Renal cortex interstitium (tissue), 11 donors: ENCODE results near the gene PLAU. TPM values are rescaled to one million over a fixed set of nuclear protein-coding genes. Genes with fewer than 3 reads are reported as not detected.
"Not testable (repeated sequence)": the region's sequence is repeated elsewhere in the genome, so short reads cannot be mapped to it uniquely, and the experiment has no call there.

Experiments used
- DNase-seq, 11 donors: peaks; one replicate each; pipeline ENCODE4 v3.0.0-alpha.2; 2013; ENCODE audit warnings: low read depth in 9 of 11, low spot score in 4 of 11; ENCODE audit errors: extremely low read depth in 1 of 11
- polyA plus RNA-seq, 3 donors: library from polyadenylated mRNA; unstranded; fragments of 120-200 nt; gene quantifications; one replicate each; pipeline ENCODE4 v1.2.1, GENCODE V29; 2013; ENCODE audit not compliant: insufficient read length in 3 of 3

PLAU gene
- polyA plus RNA-seq, 3 donors: 14.8 to 30.2 (median 15.6) TPM

GRCh38 chr10:73873838-73874215 lies 37.1 kb upstream of the PLAU start:
- DNase-seq: no peak

DNA sequence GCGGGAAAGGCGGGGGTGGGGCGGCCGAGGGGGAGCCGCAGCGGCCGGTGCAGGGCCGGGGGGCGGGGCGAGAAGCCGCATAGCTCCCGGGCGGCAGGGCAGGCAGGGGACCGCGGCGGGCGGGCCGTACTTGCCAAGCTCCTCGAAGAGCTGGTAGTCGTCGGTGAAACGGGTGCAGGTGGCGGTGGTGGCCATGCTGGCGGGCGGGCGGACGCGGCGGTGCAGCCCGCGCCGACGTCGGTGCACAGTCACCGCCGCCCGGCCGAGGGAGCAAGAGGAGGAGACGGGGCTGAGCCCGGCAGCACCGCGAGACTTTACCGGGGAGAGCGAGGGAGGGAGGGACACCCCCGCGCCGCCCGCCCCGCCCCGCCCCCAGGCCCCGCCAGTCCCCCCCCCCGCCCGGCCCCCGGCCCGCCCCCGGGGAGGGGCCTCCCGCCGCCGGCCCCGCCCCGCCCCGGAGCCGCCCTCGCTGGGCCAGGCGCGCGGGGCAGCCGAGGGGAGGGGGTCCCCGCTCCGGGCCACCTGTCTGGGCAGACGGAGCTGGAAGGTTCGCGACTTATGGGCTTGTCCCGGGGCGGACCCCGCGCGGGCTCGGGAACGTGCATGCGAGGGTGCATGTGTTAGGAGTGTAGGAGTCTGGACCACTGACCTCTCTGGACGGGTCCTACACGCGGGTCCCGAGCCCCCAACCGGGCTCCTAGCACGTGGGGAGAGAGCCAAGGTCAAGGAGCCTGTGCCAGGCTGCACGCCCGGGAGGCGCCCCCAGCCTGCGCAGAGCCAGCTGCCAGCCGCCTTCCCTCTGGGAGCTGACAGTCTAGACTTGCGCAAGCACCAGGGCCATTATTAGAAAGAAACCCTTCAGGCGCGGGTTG lies 36.4 kb upstream of the PLAU start, which contains the start of gene CAMK2G:
Gene CAMK2G (minus strand): TSS at position 289 of the 872 bp plus-strand sequence. CDS start 94 bp downstream, at position 195.
- peak in 7 of 11 donors; percentile 42 to 67 (median 55) for DNase-seq

- no peak for DNase-seq
Observed at GRCh38 chr10:73875139-73875475, 35.8 kb upstream of the PLAU start.

GRCh38 chr10:73876157-73876556 lies 34.8 kb upstream of the PLAU start:
- DNase-seq: no peak

- DNase-seq: no peak
Observed at GRCh38 chr10:73876566-73876965, 34.4 kb upstream of the PLAU start.

- no peak for DNase-seq
Observed at GRCh38 chr10:73876971-73877370, 34.0 kb upstream of the PLAU start.

GRCh38 chr10:73877533-73878160 lies 33.3 kb upstream of the PLAU start:
- DNase-seq: no peak

- DNase-seq: no peak
Observed at GRCh38 chr10:73878365-73878764, 32.6 kb upstream of the PLAU start.

- peak in 9 of 11 donors; percentile 50 to 73 (median 62) for DNase-seq
Observed at GRCh38 chr10:73879296-73880173, 31.4 kb upstream of the PLAU start.

DNA sequence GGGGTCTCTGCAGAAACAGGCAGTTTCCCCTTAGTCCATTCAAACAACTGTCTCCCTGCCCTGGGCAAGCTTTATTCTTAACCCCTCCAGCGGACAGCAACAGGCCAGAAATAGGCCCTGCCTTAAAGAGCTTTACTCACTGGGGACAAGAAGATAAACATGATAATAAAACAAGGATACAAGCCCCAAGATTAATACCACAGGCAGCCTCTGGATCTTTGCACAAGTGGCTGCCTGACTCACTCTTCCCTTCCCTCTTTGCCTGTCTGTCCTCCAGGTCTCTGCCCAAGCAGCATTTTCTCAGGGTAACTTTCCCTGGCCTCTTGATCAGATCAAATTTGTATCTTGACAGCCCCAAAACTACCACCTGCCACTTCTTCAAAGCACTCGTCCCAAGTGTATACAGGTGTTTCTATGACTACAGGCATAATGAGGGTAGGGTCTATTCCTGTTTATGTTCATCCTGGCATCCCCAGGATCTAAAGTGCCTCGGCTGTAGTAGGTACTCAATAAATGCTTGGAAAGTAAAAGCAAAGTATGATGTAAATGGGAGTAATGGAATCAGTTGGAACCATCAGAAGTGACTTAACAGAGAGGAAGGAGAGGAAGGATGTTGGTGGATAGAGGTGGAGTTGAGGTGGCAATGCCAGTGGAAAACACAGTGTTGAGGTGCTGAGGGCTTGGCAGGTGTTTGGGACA lies 29.6 kb upstream of the PLAU start:
- DNase-seq: no peak

DNA sequence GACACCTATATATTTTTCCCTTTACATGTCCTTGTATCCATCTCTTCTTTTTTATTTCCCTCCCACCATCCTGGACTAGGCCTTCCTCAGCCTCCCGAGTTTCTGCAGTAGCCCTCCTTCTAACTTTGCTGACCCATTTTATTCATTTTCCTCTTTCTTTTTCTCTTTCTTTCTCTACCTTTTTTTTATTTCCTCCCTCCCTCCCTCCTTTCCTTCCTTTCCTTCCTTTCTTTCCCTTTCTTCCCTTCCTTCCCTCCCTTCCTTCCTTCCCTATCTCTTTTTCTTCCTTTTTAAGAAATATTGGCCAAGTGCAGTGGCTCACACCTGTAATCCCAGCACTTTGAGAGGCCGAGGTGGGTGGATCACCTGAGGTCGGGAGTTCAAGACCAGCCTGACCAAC lies 26.9 kb upstream of the PLAU start:
- no peak for DNase-seq

GRCh38 chr10:73886085-73886529 lies 24.8 kb upstream of the PLAU start:
- DNase-seq: peak in 9 of 11 donors; percentile 55 to 72 (median 63)

DNA sequence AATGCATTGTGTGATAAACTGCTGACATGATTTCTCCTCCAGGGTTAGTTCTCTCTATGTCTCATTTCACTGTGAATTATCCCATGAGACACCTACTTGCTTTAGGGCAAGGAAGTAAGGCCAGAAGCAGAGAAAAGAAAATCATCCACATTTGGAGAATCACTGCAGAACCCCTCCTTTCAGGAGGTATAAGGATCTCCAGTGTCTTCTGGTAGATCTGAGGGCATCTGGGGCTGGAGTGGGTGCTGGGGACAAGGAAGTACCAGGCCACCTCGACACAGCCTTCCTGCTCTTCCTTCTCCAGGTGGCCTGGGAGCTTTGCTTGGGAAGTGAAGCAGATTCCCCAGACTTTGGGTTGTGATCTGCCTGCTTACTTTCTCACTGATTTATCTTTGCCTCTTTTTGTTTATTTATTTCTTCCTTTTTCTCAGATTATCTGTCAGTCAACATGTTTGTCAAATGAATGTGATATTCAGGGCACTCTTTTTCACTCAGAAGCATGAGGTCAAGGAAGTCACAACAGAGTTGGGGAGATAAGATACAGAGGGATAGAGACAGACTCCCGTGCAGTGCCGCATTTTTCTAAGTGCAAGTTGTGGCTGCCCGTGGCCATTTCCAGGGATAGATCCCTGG lies 24.2 kb upstream of the PLAU start:
- no peak for DNase-seq

- DNase-seq: no peak
Observed at GRCh38 chr10:73887294-73888039, 23.5 kb upstream of the PLAU start.

DNA sequence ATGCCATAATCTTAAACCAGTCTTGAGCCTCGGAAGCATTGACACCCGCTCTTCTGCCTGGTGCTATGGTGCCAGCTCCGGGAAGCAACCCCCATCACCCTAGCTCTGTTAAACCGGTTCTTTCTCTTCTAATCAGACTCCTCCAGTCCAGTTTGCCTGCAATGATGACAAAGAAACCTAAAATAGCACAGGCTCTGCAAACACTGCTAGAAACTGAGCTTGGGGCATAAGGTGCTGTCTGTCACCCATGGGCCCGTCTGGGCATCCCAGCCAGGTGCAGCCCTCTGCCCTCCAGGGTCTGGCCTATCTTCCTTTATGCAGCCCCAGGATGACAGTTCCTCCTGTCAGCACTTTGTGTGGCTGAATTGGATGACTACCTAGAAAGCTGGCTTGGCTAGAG lies 22.4 kb upstream of the PLAU start:
- DNase-seq: no peak

GRCh38 chr10:73889014-73889413 lies 21.9 kb upstream of the PLAU start:
- DNase-seq: no peak

GRCh38 chr10:73889416-73889815 lies 21.5 kb upstream of the PLAU start:
- DNase-seq: not testable (repeated sequence)

DNA sequence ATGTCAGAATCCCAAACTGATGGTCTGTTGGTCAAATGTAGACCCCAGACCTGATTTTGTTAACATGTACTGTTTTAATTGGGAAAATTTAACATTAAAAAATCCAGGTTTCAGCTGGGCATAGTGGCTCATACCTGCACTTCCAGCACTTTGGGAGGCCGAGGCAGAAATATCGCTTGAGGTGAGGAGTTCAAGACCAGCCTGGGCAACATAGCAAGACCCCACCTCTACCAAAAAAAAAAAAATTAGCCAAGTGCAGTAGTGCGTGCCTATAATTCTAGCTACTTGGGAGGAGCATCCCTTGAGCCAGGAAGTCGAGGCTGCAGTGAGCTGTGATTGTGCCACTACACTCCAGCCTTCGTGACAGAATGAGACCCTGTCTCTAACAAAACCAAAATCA lies 20.7 kb upstream of the PLAU start:
- no peak for DNase-seq
